NT2/D1 (cell line): ENCODE measurements around the gene OTP.

Experiments used
- DNase-seq: peaks from one replicate; pipeline ENCODE4 v3.0.0-alpha.2; 2011; ENCODE audit warnings: low read depth, low spot score
- H3K27me3 ChIP-seq: 2 replicates; pipeline ENCODE4 v1.6.0; 2011; ENCODE audit warnings: mild to moderate bottlenecking; ENCODE audit not compliant: insufficient read length, insufficient read depth
- H3K36me3 ChIP-seq: 2 replicates; pipeline ENCODE4 v1.6.1; 2011; ENCODE audit warnings: mild to moderate bottlenecking, low read length, mixed read lengths; ENCODE audit not compliant: insufficient read depth, insufficient read length
- H3K4me1 ChIP-seq: 2 replicates; pipeline ENCODE4 v1.5.1; 2011; ENCODE audit not compliant: insufficient read depth, insufficient read length
- H3K4me3 ChIP-seq: 2 replicates; pipeline ENCODE4 v1.5.1; 2011; ENCODE audit warnings: low read depth; ENCODE audit not compliant: insufficient read length
- H3K9ac ChIP-seq: 2 replicates; pipeline ENCODE4 v1.6.0; 2011; ENCODE audit warnings: low read depth; ENCODE audit not compliant: insufficient read length
- H3K9me3 ChIP-seq: 2 replicates; pipeline ENCODE4 v1.5.1; 2011; ENCODE audit warnings: mild to moderate bottlenecking, low read length; ENCODE audit not compliant: insufficient read depth
- SUZ12 ChIP-seq: IDR thresholded peaks from 2 replicates; pipeline ENCODE4 v1.6.1; 2011; ENCODE audit not compliant: insufficient read length, insufficient read depth; ENCODE audit errors: extremely low read depth
- YY1 ChIP-seq: IDR thresholded peaks from 2 replicates; pipeline ENCODE4 v1.6.1; 2011; ENCODE audit not compliant: insufficient read length, insufficient read depth
- ZNF274 ChIP-seq: IDR thresholded peaks from 2 replicates; pipeline ENCODE4 v1.6.1; 2011; ENCODE audit warnings: mild to moderate bottlenecking, low read depth, low read length

Gene OTP

DNA sequence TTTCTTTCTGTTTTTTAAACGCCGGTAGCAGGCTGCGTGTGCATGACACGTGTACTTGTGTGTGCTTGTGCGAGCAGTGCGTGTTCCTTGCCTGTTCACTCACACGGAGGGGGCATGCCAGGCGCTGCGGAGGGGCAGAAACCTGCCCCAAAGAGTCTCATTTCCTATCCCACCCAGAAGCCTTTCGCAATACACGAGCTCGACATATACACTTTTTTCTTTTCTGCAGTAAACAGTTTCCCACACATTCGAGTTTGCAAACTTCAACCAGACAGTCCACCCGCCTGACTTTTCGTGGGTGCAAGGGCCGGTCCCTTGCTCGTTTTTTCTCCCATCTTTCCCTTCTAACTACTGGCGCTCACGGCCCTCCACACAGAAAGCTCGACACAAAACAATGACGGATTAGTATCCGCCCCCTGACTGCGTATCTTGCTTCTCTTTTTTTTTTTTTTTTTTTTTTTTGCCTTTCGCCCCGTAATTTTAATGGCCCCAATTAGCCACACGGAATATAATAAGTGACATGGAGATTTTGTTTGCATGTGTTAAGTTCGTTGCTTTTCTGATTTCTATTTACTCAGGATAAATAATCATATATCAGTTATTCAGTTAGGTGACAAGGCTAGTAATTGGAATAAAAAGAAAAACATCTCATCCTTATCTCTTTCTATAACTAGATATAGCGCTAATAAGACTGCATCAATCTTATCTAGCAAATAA lies 5.3 kb upstream of the OTP start:
- DNase-seq = no peak
- peaks cover 98% of the 10 kb centered on the region for H3K27me3 ChIP-seq
- peaks cover 11% of the 10 kb centered on the region for H3K4me1 ChIP-seq
- no peak overlapping the region for H3K4me3 ChIP-seq
- no peaks in the 10 kb centered on the region for H3K9me3 ChIP-seq
- H3K9ac ChIP-seq = no peak overlapping the region
- TF ChIP-seq YY1 (no peak), SUZ12 (no peak), ZNF274 (no peak)
- H3K36me3 ChIP-seq = no peaks in the 10 kb centered on the region

- Histone ChIP-seq H3K4me1 (peaks cover 11% of the 10 kb centered on the region), H3K9ac (no peak overlapping the region), H3K4me3 (no peak overlapping the region), H3K27me3 (peaks cover 98% of the 10 kb centered on the region), H3K9me3 (no peaks in the 10 kb centered on the region), H3K36me3 (no peaks in the 10 kb centered on the region)
- no peak for DNase-seq
- TF ChIP-seq YY1 (no peak), ZNF274 (no peak), SUZ12 (peak; percentile 88)
Measured at GRCh38 chr5:77642738-77643653, 4.5 kb upstream of the OTP start.

GRCh38 chr5:77641963-77642737 lies 3.6 kb upstream of the OTP start:
- TF ChIP-seq ZNF274 (no peak), SUZ12 (peak; percentile 72)
- Histone ChIP-seq H3K4me3 (no peak overlapping the region), H3K27me3 (peaks cover 98% of the 10 kb centered on the region), H3K4me1 (peaks cover 11% of the 10 kb centered on the region), H3K9me3 (no peaks in the 10 kb centered on the region), H3K36me3 (no peaks in the 10 kb centered on the region), H3K9ac (no peak overlapping the region)
- no peak for DNase-seq

GRCh38 chr5:77641397-77641943 lies 3.0 kb upstream of the OTP start:
- DNase-seq = no peak
- no peak for TF ChIP-seq ZNF274
- TF ChIP-seq SUZ12 = peak; percentile 26
- no peak for TF ChIP-seq YY1
- no peak overlapping the region for H3K9ac ChIP-seq
- H3K4me3 ChIP-seq = no peak overlapping the region
- H3K4me1 ChIP-seq = peaks cover 11% of the 10 kb centered on the region
- H3K27me3 ChIP-seq = peaks cover 98% of the 10 kb centered on the region
- H3K36me3 ChIP-seq = no peaks in the 10 kb centered on the region
- no peaks in the 10 kb centered on the region for H3K9me3 ChIP-seq

DNA sequence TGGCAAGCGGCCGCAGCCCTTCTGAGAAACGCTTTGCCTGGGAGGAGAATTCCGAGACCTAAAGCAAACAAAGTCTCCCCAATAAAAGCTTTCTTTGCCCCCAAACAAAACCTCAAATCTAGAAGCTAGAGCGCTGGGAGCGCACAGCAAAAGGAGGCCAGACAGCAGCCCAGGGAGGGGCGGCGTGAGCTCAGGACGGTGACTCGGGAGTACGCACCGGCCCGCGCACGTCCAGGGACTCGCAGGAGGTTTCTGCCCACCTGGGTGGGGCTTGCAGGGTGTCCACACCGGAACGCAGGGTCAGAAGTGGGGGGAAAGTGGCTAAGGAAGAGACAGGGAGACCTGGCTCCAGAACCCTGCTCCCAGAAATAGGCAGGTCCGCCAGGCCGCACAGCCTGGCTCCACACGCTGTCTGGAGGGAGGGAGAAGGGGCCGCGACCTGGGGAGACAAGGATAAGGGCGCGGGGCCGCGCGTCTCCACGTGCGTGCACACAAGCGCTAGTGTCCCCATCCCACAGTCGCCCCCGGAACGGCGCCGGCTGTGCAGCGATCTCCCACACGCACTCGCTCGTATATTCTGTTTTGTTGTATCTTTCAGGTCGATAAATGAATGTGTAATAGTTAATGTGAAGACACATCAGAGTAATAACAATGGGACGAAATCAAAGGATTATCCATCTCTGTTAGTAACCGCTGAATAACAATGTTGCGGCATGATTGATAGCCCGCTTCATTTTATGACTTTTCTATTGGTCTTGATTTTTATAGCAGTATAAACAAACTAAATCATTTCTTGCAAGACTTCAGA lies 2.3 kb upstream of the OTP start:
- H3K9ac ChIP-seq = peak overlapping the region; percentile 21
- TF ChIP-seq ZNF274 (no peak), SUZ12 (peak; percentile 99)
- no peak for DNase-seq
- H3K9me3 ChIP-seq = no peaks in the 10 kb centered on the region
- H3K36me3 ChIP-seq = no peaks in the 10 kb centered on the region
- H3K4me3 ChIP-seq = no peak overlapping the region
- H3K27me3 ChIP-seq = peaks cover 98% of the 10 kb centered on the region
- H3K4me1 ChIP-seq = peaks cover 11% of the 10 kb centered on the region
